ENCODE results near the gene JAZF1. TPM values are rescaled to one million over a fixed set of nuclear protein-coding genes. Genes with fewer than 3 reads are reported as not detected.
A peak's percentile ranks its signal among the peaks of the same experiment; 100 is the strongest.

Gene JAZF1
- total RNA-seq, 1 experiment from 2014 or later = 3.4 TPM

GRCh38 chr7:28045592-28045991, 135.0 kb downstream of the JAZF1 start:
- CTCF ChIA-PET = interaction anchor here (1.3 to 2.0 kb wide), 3 partner anchors 16 to 51 kb away, joined by 3 to 9 read pairs (median 6); no protein-coding TSS in a partner anchor
- ATAC-seq (no peak), DNase-seq (ENCODE audit: low read depth, low spot score) (no peak)
- peaks cover 21 to 35% of the 10 kb centered on the region in 2 experiments for H3K4me1 ChIP-seq (ENCODE audit: control insufficient read depth in 1 of 2, insufficient read depth in 2 of 2, low read length in 2 of 2)
- BruUV-seq (replicated peaks) = no TSS peak
- H3K9ac ChIP-seq (ENCODE audit: low read length) = no peak overlapping the region
- H3K36me3 ChIP-seq (ENCODE audit: control insufficient read depth in 1 of 2, insufficient read depth in 2 of 2, low read length in 2 of 2) = no peaks in the 10 kb centered on the region
- no peak overlapping the region for H3K4me3 ChIP-seq (replicated peaks in 1 of 2; ENCODE audit: low read depth in 1 of 2, low read length in 2 of 2)
- POLR2A ChIA-PET = no interaction called here
- H3K9me2 ChIP-seq (ENCODE audit: insufficient read depth) = no peaks in the 10 kb centered on the region
- H3K9me3 ChIP-seq (ENCODE audit: control insufficient read depth in 1 of 2, insufficient read depth in 1 of 2, low read depth in 1 of 2, low read length in 2 of 2) = no peaks in the 10 kb centered on the region
- H2AFZ ChIP-seq (ENCODE audit: low read depth, low read length, poor library complexity, severe bottlenecking) = no peak overlapping the region
- TF ChIP-seq TCF7L2 (IDR thresholded peaks at IDR 0.05; ENCODE audit: borderline replicate concordance, extremely low read depth, insufficient read depth, insufficient read length) = no peak
- no peak for TF ChIP-seq REST (IDR thresholded peaks at IDR 0.05; ENCODE audit: low read depth)
- no peak for TF ChIP-seq YY1 (IDR thresholded peaks at IDR 0.05; ENCODE audit: extremely low read depth, insufficient replicate concordance, low read depth, low read length)
- TF ChIP-seq FOSL1 (IDR thresholded peaks at IDR 0.05; ENCODE audit: low read depth) = no peak
- no peaks in the 10 kb centered on the region for H3K27me3 ChIP-seq (ENCODE audit: insufficient read depth, low read length)
- H3K4me2 ChIP-seq (ENCODE audit: low read length) = no peak overlapping the region
- no peaks in the 10 kb centered on the region for H4K20me1 ChIP-seq (ENCODE audit: insufficient read depth)
- RAD21 ChIA-PET (ENCODE audit: low non-redundant PET in 1 of 2, low total read pairs in 2 of 2, uncharacterized antibody in 2 of 2, unreplicated experiment in 2 of 2) = no interaction called here
- intact Hi-C loops (cut with micrococcal nuclease) = no loop called here
- no peaks in the 10 kb centered on the region for H3K79me2 ChIP-seq (ENCODE audit: insufficient read depth, low read length)
- H3K27ac ChIP-seq (ENCODE audit: low read depth, low read length) = no peak overlapping the region

GRCh38 chr7:28044825-28045224, 135.8 kb downstream of the JAZF1 start:
- CTCF ChIA-PET = interaction anchor here (1.3 to 1.6 kb wide), 3 partner anchors 17 to 52 kb away, joined by 3 to 6 read pairs (median 6); no protein-coding TSS in a partner anchor

More at GRCh38 chr7:28044825-28045224, 135.8 kb downstream of the JAZF1 start:
- intact Hi-C loops (cut with micrococcal nuclease) = no loop called here
- Histone ChIP-seq H3K27me3 (ENCODE audit: insufficient read depth, low read length) (no peaks in the 10 kb centered on the region), H3K4me2 (ENCODE audit: low read length) (peak overlapping the region; percentile 10; the same call in 1 of the 2 replicates), H3K9me3 (ENCODE audit: control insufficient read depth in 1 of 2, insufficient read depth in 1 of 2, low read depth in 1 of 2, low read length in 2 of 2) (no peaks in the 10 kb centered on the region), H3K4me1 (ENCODE audit: control insufficient read depth in 1 of 2, insufficient read depth in 2 of 2, low read length in 2 of 2) (peaks cover 21 to 42% of the 10 kb centered on the region in 2 experiments), H3K79me2 (ENCODE audit: insufficient read depth, low read length) (no peaks in the 10 kb centered on the region), H3K9me2 (ENCODE audit: insufficient read depth) (no peaks in the 10 kb centered on the region), H3K9ac (ENCODE audit: low read length) (no peak overlapping the region), H3K27ac (ENCODE audit: low read depth, low read length) (no peak overlapping the region), H3K36me3 (ENCODE audit: control insufficient read depth in 1 of 2, insufficient read depth in 2 of 2, low read length in 2 of 2) (no peaks in the 10 kb centered on the region), H3K4me3 (replicated peaks in 1 of 2; ENCODE audit: low read depth in 1 of 2, low read length in 2 of 2) (no peak overlapping the region), H4K20me1 (ENCODE audit: insufficient read depth) (no peaks in the 10 kb centered on the region), H2AFZ (ENCODE audit: low read depth, low read length, poor library complexity, severe bottlenecking) (no peak overlapping the region)
- BruUV-seq (replicated peaks) = no TSS peak
- ATAC-seq (no peak), DNase-seq (ENCODE audit: low read depth, low spot score) (no peak)
- POLR2A ChIA-PET = interaction anchor here (0.6 kb wide), 1 partner anchor 32 kb away, joined by 3 read pairs; no protein-coding TSS in a partner anchor
- RAD21 ChIA-PET (ENCODE audit: low non-redundant PET in 1 of 2, low total read pairs in 2 of 2, uncharacterized antibody in 2 of 2, unreplicated experiment in 2 of 2) = no interaction called here
- TF ChIP-seq RAD21 (IDR thresholded peaks at IDR 0.05; ENCODE audit: low read depth) (peak; percentile 8; the same call in 1 of the 2 replicates), REST (IDR thresholded peaks at IDR 0.05; ENCODE audit: low read depth) (no peak)
